HG02840 (cell line): ENCODE results near the gene PHACTR2.
"Not testable (repeated sequence)": the region's sequence is repeated elsewhere in the genome, so short reads cannot be mapped to it uniquely, and the experiment has no call there.

Source experiments
- ATAC-seq: cut with Tn5 transposase; IDR thresholded peaks from one replicate; pipeline ENCODE4 v1.9.1; 2021; ENCODE audit warnings: mild to moderate bottlenecking, moderate library complexity, moderate number of reproducible peaks; ENCODE audit not compliant: unreplicated experiment, low FRiP score

The PHACTR2 gene

GRCh38 chr6:143738072-143738690 is 60.4 kb downstream of the PHACTR2 start:
- ATAC-seq, result not testable (repeated sequence)

GRCh38 chr6:143739341-143739851 is 61.6 kb downstream of the PHACTR2 start:
- no peak for ATAC-seq

- ATAC-seq, result no peak
Measured at GRCh38 chr6:143740213-143740612, 62.4 kb downstream of the PHACTR2 start.

- ATAC-seq, result no peak
Measured at GRCh38 chr6:143741480-143741879, 63.7 kb downstream of the PHACTR2 start.

GRCh38 chr6:143742070-143742954 is 64.5 kb downstream of the PHACTR2 start:
- ATAC-seq, result no peak

GRCh38 chr6:143742955-143743255 is 65.1 kb downstream of the PHACTR2 start:
- ATAC-seq, result no peak

GRCh38 chr6:143743301-143744166 is 65.8 kb downstream of the PHACTR2 start:
- ATAC-seq, result no peak

- ATAC-seq, result no peak
Measured at GRCh38 chr6:143744551-143745165, 66.9 kb downstream of the PHACTR2 start.

- no peak for ATAC-seq
Measured at GRCh38 chr6:143745166-143746133, 67.7 kb downstream of the PHACTR2 start.

GRCh38 chr6:143746202-143747119 is 68.7 kb downstream of the PHACTR2 start:
- no peak for ATAC-seq

- no peak for ATAC-seq
Measured at GRCh38 chr6:143747347-143747842, 69.6 kb downstream of the PHACTR2 start.

GRCh38 chr6:143749891-143750290 is 72.1 kb downstream of the PHACTR2 start:
- ATAC-seq, result no peak

- ATAC-seq, result no peak
Measured at GRCh38 chr6:143750877-143751276, 73.1 kb downstream of the PHACTR2 start.

GRCh38 chr6:143752459-143752858 is 74.7 kb downstream of the PHACTR2 start:
- no peak for ATAC-seq

GRCh38 chr6:143753678-143754077 is 75.9 kb downstream of the PHACTR2 start:
- no peak for ATAC-seq

GRCh38 chr6:143754204-143754603 is 76.4 kb downstream of the PHACTR2 start:
- no peak for ATAC-seq

- no peak for ATAC-seq
Measured at GRCh38 chr6:143755301-143755744, 77.6 kb downstream of the PHACTR2 start.

- ATAC-seq, result no peak
Measured at GRCh38 chr6:143757346-143757832, 79.6 kb downstream of the PHACTR2 start.
